PC-9 (cell line): ENCODE measurements around the gene SMURF1.

Experiments used
- EZH2 ChIP-seq: fragments of 200-600 bp; sonication (generic); IDR thresholded peaks from 2 replicates; pipeline ENCODE4 v1.8.0; 2017; ENCODE audit warnings: antibody characterized with exemption, low read depth
- TF ChIP-seq, protein P1 (sequence below): fragments of 200-600 bp; sonication (generic); conservative IDR thresholded peaks from 2 replicates; pipeline ENCODE4 v1.6.1; 2017; ENCODE audit warnings: mixed run types, antibody characterized with exemption, mild to moderate bottlenecking, moderate library complexity

DNA sequence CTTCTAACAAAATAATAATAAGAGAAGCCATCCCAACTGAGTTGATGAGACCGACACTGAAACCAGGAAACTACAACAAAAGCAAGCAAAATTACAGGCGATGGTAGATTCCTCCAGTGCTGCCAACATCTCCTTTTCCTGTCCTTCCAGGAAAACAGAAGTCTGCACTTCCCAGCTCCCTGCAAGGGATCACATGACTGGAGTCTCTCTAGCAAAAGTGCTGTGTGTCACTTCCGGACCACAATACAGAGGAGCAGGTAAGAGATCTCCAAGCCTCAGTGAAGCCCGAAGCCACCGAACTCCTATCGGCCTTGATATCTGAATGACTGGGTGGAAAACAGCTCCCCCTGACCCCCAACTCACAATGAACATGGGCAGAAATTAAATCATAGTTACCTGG, 63.2 kb downstream of the SMURF1 start:
- TF ChIP-seq, protein P1, sequence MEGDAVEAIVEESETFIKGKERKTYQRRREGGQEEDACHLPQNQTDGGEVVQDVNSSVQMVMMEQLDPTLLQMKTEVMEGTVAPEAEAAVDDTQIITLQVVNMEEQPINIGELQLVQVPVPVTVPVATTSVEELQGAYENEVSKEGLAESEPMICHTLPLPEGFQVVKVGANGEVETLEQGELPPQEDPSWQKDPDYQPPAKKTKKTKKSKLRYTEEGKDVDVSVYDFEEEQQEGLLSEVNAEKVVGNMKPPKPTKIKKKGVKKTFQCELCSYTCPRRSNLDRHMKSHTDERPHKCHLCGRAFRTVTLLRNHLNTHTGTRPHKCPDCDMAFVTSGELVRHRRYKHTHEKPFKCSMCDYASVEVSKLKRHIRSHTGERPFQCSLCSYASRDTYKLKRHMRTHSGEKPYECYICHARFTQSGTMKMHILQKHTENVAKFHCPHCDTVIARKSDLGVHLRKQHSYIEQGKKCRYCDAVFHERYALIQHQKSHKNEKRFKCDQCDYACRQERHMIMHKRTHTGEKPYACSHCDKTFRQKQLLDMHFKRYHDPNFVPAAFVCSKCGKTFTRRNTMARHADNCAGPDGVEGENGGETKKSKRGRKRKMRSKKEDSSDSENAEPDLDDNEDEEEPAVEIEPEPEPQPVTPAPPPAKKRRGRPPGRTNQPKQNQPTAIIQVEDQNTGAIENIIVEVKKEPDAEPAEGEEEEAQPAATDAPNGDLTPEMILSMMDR, result no peak
- TF ChIP-seq EZH2, result no peak
